GM18858 (cell line): Measurements from ENCODE around the gene TRIML1.

ENCODE experiments used
- ATAC-seq: cut with Tn5 transposase; IDR thresholded peaks from one replicate; pipeline ENCODE4 v1.9.1; 2021; ENCODE audit not compliant: unreplicated experiment

The TRIML1 gene

GRCh38 chr4:188139141-188139540 is at the start of gene TRIML1:
TSS of gene TRIML1 (plus strand) at chr4:188139441. CDS start at chr4:188139559, 118 bp downstream.
- no peak for ATAC-seq

DNA sequence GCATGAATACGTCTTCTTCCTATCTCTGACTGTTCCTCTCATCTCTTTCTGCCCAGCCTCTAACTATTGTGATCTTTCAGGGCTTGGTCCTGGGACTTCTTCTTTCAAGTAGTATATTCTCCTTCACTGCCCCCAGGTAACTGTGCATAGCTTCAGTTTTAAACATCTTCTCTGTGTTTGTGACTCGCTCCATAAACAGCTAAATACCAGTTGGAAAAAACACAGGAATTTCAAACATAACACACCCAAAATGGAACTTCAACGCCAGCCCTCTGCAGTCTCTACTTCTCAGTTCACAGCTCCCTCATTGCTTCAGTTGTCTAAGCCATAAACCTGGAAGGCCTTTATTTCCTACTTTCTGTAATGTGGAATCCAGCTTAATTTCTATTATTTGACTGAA is 46.4 kb upstream of the TRIML1 start:
- ATAC-seq, result no peak

GRCh38 chr4:188106454-188106853 is 32.8 kb upstream of the TRIML1 start:
- no peak for ATAC-seq

DNA sequence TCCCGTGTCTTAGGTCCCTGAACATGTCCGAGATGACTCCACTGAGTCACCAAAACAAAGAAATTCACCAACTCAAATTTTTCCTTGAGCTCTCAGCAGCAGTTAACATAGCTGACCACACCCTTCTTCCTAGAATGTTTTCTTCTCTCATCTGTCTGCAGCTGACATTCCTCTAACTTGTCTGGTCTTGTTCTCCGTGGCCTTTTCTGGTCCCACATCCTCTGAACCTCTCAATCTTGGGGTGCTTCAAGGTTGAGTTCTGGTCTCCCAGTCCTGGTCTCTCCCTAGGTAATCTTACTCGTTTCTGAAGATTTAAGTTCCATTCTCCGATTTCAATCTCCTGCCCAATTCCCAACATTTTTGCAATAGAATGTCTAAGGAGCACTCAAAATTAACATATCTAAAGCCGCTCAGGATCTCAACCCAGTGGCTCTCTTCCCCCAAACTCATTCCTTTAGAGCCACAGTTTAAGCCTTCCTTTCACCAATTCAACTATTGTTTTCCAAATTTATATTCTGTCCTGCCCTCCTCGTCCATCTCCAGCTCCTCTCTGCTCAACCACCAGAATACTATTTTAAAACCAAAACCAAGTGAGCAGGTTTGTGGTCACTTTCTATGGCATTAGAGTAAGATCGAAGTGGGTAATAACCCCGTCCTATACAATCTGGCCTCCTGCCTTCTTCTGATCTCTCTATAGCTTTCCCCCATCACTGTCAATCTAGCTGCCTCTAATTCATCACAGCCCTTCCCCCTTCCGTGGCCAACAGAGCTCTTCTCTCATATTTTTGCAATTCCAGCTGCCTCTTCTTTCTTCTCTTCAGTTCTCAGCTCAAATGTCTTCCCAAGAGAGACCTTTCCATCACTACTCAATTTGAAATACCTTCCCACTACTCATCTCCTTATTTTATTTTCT is 31.1 kb upstream of the TRIML1 start:
- ATAC-seq, result no peak

- ATAC-seq, result no peak
Observed at GRCh38 chr4:188109157-188109755, 30.0 kb upstream of the TRIML1 start, which contains the start of gene TRIML2. TSS of gene TRIML2 (minus strand) at chr4:188109603. CDS start at chr4:188105368, 4,235 bp downstream.

DNA sequence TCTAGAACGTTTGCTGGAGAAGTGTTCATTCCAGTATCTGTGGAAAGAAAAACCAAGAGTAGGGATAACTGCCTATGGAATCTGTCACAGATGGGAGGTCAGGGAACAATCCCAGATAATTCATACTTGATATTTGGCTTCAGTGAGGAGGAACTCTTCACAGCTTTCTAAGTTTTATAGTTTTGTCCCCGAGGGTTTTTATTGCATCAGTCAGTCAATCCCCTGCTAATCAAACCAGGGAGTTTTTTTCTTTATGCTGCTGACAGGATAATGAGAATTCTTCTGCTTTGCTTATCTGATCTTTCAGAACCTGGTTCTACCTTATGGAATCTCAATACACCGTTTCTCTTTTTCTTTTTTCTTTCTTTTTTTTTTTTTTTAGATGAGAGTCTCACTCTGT is 29.2 kb upstream of the TRIML1 start:
- no peak for ATAC-seq

GRCh38 chr4:188110741-188111471 is 28.3 kb upstream of the TRIML1 start:
- ATAC-seq, result no peak

DNA sequence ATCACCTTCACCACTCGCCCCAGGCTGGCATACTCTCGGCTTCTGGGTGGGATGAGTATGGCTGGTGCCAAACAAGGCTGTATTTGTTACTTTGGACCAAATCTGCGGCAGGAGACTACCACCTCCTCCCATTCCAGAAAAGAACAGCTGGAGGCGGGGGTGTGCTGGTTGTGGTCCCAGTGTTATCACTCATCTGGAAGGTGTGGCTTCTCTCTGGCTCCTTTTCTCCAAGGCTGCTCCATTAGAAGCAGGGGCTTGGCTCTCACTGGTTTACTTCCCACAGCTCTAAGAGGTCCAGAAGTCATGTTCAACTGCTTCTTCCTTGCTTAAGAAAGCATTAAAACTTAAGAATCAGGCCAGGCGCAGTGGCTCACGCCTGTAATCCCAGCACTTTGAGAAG is 27.3 kb upstream of the TRIML1 start:
- no peak for ATAC-seq

DNA sequence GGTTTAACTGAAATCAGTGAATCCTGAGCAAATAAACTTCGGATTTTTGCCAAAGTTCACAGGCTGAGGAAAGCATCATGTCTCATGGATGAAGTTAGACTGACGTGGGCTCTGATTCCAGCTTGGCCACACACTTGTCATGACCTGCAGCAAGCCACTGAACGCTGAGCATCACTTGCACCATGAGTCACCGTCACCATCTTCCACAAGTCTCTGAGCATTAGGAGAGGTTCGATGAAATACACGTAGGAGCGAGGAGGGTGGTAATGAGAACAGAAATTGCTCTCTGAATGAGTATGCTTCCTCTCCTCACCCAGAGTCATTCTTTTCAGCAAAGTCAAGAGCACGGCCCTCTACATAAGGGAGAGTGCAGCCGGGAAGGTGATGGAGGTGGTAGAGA is 26.1 kb upstream of the TRIML1 start:
- no peak for ATAC-seq

DNA sequence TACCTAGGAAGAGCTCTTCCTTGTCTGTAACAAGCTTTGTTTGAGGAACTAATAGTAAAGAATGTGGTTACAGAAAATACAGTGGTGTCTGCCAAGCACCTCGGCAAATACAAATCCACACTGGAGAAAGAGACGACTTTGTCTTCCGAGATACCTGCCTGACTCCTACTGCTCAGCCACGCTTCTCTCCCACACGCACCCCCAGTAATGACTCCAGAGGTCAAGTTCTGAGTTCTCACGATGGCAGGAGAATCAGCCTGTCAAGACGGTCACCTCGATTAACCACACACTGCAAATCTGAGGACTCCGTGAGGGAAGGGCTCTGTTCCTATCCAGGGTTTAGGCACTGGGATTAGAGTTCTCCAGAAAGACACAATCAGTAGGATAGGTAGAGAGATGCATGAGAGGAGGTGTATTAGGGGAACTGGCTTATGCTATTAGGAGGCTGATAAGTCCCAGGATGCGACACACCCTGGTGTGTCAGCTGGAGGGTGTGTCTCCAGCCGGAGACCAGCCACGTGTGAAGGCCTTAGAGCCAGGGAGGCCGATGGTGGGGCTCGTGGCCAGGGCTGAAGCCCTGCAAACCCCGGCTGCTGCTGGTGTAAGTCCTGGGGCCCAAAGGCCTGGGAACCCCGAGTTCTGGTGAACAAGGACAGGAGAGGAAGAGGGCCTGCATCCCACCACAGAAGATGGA is 21.5 kb upstream of the TRIML1 start:
- no peak for ATAC-seq

DNA sequence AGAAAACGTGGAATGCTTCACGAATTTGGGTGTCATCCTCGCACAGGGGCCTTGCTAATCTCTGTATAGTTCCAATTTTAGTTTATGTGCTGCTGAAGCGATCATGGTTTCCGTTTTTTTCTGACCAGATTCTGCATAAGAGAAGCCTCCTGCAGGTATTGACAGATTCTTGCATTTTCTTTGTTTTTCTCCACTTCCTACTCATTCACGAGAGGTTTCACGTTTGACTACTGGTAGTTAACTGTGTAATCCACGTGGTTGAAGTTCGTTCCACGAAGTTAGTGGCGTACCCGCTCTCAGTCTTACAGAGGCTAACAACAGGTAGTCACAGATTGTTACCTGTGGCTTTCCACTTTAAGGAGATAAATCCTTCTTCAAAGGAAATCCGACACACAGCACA is 17.7 kb upstream of the TRIML1 start:
- ATAC-seq, result no peak

DNA sequence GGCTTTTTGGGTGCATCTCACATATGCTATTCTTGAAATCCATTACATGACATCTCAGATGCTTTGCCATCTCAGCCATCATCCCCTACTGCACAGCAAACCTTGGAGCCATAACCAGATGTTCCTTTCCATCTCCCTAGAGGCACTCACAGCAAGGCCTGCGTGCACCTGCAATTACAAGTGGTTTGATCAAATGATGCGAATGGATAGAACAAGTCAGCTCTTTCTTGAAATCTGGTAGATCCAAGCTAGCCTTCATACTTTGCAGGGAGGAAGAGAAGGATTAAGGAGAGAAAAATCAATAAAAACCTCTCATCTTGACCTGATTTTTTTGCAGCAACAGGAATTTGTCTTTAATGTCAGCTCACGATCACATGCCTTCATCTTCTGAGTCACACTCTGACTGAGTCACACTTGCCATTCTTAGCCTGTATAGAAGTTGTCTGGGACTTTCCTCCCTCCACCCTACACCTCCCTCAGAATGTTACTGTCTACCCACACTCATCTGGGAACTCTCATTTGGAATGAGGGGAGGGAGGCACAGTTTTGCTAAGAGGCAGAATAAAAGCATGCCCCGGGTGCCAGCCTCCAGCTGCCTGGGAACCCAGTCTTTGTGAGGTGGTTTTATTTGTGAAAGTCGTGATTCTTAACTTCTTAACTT is 11.9 kb upstream of the TRIML1 start:
- ATAC-seq, result no peak

GRCh38 chr4:188130355-188130754 is 8.9 kb upstream of the TRIML1 start:
- no peak for ATAC-seq

GRCh38 chr4:188132232-188132631 is 7.0 kb upstream of the TRIML1 start:
- no peak for ATAC-seq

DNA sequence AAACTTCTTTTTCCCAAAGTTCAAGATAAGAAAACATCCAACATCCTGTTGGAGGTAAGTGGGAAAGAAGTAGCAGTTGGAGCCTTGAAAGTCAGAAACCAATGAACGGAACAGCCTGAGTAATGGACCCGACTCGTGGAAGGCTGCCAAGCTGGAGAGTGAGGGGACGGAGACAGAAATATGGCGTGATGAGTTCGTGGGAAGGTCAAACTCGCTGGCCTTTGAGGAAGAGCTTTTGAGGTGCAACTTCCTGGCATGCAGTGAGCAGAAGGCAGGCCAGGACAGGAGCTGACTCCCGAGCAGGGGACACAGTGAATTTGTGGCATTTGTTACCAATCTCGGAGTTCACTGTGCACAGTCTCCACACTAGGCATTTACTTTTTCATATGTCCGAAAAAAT is 1.0 kb upstream of the TRIML1 start:
- ATAC-seq, result no peak

GRCh38 chr4:188139671-188140070 is 430 bp downstream of the TRIML1 start:
- no peak for ATAC-seq

DNA sequence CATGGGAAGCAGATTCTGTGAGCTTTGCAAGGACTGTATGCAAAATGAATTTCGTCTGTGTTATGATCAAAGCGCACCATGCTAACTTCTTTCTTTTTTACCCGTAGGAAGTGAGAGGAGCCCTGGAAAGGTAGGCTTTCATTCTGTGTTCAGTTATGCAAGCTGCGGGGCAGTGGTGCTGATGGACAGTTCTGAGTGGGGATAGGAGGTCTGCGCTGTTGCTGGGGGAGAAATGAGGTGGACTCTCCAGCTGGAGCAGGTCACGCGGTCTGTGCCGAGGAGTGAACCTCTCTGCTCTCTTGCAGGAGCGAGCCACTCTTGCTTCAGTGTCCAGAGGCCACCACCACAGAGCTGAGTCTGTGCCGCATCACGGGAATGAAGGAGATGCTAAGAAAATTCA is 4.5 kb downstream of the TRIML1 start:
- ATAC-seq, result no peak

DNA sequence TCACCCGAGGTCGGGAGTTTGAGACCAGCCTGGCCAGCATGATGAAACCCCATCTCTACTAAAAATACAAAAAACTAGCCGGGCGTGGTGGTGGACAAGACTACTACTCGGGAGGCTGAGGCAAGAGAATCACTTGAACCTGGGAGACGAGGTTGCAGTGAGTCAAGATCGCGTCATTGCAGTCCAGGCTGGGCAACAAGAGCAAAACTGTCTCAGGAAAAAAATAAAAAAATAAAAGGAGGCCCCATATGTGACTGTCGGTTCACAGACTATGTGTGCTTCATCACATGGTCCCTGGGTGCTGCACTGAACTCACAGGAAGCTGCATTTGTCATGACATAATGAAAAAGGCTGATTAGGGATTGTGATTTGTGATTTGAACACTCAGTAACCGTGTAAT is 6.4 kb downstream of the TRIML1 start:
- ATAC-seq, result no peak

DNA sequence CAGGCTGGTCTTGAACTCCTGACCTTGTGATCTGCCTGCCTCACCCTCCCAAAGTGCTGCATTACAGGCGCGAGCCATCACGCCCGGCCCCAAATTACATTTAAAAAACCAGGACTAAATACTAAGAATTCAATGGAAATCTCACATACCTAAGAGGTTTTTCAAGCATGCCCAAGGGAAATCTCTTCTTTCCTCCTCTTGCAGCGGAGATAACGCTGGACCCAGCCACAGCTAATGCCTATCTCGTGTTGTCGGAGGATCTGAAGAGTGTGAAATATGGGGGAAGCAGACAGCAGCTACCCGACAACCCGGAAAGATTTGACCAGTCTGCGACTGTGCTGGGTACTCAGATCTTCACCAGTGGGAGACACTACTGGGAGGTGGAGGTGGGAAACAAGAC is 7.4 kb downstream of the TRIML1 start:
- ATAC-seq, result no peak

DNA sequence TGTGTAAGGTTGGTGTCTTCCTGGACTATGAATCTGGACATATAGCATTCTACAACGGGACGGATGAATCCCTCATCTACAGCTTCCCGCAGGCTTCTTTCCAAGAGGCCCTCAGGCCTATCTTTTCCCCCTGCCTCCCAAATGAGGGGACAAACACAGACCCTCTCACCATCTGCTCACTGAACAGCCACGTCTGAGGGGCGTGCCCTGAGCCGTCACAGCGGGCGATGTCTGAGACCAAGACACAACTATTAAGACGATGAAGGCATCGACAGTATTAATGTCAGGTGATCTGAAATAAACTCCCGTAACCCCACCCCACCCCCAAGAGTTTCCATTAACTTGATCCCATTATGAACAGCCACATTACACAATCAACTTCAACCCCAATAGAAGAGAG is 7.9 kb downstream of the TRIML1 start:
- no peak for ATAC-seq

DNA sequence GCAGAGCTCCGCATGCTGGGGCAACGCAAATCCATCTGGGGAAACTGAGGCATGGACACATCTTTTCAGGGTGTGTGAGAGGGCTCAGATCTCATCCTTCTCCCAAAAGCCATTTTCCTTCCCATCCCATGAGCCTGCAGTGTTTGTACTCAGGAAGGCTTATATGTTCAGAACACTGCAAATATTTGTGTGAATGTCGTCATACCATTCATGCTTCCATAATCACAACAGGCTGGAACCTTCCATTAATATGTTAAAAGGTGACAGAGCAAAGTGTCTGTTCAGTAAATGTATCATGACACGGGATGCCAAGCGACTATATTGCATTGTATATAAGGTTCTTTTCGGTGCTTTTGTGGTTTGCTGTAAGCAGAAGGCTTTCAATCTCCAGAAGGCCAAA is 8.5 kb downstream of the TRIML1 start:
- no peak for ATAC-seq
